Cardiac septum (tissue), 1 donor: ENCODE data around the gene CEP95. TPM values are rescaled to one million over a fixed set of nuclear protein-coding genes. Genes with fewer than 3 reads are reported as not detected.
"Not testable (repeated sequence)": the region's sequence is repeated elsewhere in the genome, so short reads cannot be mapped to it uniquely, and the experiment has no call there.

Experiments
- DNase-seq: peaks from one replicate; pipeline ENCODE4 v3.0.0-alpha.2; 2020; ENCODE audit warnings: low spot score
- intact Hi-C: fragments of 100-400 bp; cut with DNase I; formaldehyde crosslinking; loops from one replicate; pipeline ENCODE4 v1.14.0; 2022
- total RNA-seq: library from RNA; stranded (reverse); fragmentation: NEBNext Ultra II Directional; extraction: Animal tissue kit (Norgen Biotek cat#: 25700); gene quantifications from one replicate; pipeline ENCODE4 v1.2.1, GENCODE V29; 2021
- donor health status: DM: no; HTN: no; CAD: no.

Gene CEP95
- total RNA-seq, 1 donor from 2014 or later: 16.4 TPM

DNA sequence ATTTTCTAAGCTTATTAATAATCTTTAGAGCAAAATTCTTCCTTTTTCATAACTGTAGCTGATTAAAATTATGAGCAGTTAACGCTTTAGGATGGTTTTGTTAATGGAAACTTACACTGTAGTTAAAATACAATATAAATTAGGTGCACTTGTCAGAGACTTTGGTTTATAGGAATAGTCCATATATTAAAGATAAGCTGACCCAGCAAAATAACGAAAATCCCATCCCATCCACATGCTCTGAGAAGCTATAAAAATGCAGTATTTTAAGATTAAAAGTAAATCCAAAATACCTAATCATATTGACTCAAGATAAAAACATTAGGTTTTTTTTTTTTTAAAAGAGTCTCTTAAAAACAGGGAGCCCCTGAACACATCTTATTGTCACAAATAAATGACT, 38.0 kb downstream of the CEP95 start:
- intact Hi-C loops: no loop called here

DNA sequence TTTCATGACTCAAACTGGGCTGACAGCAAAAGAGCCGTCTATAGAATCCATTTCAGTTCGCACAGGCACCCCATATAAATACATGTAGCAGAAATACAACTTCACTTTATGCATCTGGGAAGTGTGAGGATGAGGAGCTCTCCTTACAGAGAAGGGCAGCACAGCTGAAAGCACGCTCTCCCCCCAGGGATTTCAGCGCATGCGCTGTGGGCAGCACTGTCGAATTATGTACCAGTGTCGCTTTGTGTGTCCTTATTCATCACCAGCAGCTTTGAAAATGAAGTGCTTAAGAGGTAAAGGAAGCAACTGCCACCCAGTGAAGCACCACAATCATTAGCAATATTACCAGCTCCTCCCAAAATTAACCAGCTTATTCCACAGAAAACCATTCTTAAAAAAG, 39.9 kb downstream of the CEP95 start:
- intact Hi-C loops: no loop called here

More for the DNA sequence above, 38.0 kb downstream of the CEP95 start:
- DNase-seq: no peak

DNA sequence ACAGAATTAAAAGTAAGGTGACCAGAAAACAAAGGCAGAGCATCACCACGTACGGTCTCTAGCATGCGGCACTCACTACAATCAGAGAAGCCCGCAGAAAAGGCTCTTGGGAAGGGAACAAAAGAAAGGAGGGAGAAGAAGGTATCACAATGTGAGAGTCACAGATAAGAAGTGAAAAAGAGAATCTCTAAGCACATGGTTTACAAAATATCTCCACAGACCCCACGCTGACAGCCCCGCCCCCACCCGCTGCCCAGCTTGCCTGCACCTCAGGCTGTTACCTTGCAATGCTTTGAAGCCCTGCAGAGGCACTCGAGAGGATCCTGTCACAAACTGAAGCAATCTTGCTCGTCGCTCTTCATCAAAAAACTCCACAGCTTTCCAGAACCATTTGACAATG, 40.5 kb downstream of the CEP95 start:
- intact Hi-C loops: no loop called here
- DNase-seq: no peak

More for the DNA sequence above, 39.9 kb downstream of the CEP95 start:
- no peak for DNase-seq

DNA sequence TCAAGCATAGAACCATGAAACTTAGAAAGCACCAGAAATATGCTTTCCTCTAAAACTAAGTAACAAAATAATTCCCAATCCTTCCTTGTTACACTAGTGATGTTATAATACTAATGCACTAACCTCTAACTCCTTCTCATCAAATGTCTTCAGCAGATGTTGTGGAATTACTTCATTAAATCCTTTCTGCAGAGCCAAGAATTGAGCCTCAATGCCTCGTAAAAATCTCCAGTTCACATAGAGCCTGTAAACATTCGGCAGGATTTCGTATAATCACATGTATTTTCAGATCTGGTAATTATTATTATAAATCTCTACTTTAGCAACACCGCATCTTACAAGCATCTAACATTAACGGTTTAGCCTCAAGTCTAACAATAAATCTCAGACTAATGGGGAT, 44.7 kb downstream of the CEP95 start:
- intact Hi-C loops: no loop called here
- DNase-seq: no peak

DNA sequence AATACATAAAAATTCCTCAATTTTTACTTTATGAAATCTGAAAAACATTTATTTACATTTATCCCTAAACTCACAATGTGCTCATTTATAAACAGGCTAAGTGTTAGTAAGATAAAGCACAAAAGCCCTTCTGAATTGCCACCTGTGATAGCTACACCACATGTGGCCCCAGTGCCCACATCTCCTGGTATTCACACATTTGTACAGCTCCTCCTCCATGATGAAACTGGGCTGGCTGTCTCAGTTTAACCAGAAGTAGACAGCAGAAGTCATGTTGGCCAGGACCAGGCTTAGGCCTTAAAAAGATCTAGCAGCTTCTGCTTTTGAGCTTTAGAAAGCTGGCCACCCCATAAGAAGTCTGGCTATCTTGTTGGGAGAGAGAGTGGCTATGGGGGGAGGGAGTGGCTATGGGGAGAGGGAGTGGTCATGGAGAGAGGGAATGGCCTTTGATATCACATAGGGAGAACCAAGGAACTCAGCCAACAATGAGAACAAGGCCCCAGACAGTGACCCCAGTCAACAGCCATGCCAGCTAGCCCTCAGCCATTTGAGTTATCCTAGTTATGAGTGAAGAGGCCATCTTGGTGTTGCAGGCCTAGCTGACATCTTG, 47.4 kb downstream of the CEP95 start:
- intact Hi-C loops: no loop called here
- DNase-seq: no peak

DNA sequence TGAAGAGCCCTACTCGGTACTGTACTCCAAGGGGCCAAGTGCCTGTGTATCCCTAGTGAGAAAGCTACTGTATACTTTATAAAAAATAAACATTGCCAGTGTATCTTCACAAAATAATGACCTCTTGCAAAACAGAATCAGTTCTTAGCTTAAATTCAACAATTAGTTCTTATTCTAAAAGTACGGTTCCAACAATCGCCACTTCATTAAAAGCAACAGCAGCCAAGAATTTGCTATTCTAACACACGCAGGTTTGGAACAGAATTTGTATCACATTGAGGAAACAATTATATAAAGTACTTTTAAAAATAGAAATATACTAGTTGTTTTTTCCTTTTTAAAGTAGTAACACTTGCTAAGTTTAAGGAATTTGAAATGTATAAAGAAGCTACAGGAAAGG, 48.5 kb downstream of the CEP95 start:
- intact Hi-C loops: no loop called here

DNA sequence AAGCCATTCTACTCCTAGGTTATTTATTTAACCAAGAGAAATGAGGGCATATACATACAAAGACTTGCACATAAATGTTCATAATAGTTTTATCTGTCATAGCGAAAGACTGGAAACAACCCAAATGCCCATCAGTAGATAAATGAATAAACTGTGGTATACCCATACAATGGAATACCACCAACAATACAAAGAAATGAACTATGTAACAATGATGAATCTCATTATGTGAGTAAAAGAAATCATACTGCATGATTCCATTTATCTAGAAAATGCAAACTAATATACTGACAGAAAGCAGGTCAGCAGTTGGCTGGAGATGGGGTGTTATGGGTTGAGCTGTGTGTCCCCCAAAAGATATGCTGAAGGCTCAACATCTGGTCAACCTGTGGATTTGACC, 57.3 kb downstream of the CEP95 start:
- intact Hi-C loops: no loop called here
- DNase-seq: no peak

More for the DNA sequence above, 48.5 kb downstream of the CEP95 start:
- no peak for DNase-seq

DNA sequence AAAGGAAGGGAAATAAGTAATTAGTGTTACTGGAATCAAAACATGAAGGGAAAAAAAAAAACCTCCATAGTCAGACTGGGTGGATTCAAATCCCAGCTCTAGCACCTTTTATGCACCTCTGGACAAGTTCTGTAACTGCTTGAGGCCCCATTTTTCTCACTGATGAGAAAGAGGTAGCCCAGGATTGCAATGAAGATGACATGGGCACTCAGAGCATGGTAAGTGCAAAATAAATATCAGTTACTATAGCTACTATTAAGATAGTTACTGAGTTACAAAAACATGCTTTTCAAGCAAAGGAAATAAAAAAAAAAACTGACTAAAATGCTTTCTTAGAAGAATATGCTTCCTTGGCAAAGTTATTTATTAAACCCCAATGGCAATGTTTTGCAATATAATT, 58.8 kb downstream of the CEP95 start:
- intact Hi-C loops: no loop called here
- DNase-seq: no peak

DNA sequence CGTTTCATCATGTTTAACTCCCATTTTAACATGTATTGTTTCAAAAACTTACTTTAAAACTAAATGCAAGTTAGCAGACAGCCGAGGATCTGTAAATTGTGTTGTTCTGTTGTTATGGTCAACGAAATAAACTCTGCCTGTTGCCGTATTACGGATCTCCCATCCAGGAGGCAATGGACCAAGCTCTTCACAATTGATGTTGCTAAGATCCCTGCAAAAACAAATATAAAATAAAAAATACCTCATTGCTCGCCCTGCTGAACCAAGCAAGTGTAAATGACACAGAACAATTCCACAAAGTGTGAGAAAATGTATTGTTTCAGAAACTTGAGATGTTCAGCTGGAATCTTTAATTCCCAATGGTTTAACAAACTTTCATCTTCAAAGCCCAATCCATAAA, 65.0 kb downstream of the CEP95 start:
- intact Hi-C loops: no loop called here
- DNase-seq: no peak

DNA sequence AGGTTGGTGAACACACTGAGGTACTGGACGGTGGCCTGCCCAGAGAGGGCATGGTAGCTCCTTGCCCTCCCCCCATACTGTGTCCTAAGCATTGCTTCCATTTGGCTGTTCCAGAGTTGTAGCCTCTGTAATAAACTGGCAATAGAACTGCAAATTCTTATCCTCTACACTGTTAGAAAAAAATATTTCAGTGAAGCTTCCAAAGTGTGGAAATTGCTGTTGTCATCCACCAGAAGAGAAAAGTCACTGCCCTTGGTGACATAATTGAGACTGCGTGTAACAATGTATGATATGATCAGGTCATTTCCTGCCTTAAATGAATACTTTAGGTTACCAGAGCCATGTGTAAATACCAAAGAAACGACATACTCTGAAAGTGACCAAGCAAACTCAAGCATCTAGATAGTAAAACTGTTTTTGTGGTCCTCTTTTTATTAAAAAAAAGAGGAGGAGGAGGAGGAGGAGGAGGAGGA, 65.9 kb downstream of the CEP95 start:
- DNase-seq: no peak
- intact Hi-C loops: no loop called here

DNA sequence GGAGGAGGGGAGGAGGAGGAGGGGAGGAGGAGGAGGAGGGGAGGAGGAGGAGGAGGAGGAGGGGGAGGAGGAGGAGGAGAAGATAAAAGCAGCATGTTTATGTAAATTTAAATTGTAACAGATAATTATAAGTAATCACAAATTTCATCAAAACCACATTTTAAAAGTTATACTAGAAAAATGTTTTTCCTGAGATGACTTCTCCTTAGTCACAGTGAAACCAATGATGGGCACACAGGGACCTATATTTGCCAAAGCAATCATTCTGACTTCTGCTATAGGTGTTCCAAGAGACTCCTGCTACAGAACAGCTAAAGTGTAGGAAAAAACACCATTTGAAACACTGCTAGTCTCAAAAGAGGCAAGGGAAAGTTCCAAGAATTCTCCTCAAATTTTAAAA, 66.4 kb downstream of the CEP95 start:
- DNase-seq: no peak
- intact Hi-C loops: no loop called here

DNA sequence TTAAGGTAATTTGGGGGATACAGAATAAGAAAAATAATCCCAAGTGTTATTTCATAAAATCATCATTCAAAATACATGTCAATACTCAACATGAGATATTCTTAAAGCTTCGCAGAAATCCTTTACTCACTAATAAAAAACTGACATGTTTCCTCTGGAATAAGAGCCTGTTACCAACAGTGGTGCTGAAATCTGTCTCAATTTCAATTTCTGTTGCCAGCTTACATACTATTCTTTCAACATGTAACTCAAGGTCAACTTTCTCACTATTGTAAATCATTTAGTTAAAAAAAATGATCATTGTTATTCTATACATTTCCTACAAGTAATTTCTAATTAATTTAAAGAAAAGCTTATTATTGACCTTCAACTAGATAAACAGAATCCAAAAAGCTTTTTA, 67.9 kb downstream of the CEP95 start:
- no peak for DNase-seq
- intact Hi-C loops: no loop called here

DNA sequence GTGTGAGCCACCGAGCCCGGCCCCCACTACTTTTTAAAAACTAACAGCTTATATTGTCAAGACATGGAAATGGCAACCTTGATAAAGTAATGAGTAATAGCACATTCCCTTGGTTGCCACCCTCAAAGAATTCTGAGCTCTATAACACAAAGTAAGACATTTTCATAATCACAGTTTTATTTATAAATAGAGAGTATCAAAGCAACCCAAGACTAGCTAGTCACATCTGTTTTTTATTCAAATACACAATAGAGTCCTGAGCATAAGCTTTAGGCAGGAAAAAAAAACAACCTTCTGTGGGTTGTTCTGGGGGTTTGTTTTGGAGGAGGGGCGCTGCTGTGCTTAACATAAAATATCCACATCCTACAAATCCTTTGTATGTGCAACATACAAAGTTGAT, 68.7 kb downstream of the CEP95 start:
- intact Hi-C loops: no loop called here
- no peak for DNase-seq

DNA sequence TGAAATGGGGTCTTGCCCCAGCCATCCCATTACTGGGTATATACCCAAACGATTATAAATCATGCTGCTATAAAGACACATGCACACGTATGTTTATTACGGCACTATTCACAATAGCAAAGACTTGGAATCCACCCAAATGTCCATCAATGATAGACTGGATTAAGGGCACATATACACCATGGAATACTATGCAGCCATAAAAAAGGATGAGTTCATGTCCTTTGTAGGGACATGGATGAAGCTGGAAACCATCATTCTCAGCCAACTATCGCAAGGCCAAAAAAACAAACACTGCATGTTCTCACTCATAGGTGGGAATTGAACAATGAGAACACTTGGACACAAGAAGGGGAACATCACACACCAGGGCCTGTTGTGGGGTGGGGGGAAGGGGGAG, 70.2 kb downstream of the CEP95 start:
- DNase-seq, intact Hi-C loops: not testable (repeated sequence)

DNA sequence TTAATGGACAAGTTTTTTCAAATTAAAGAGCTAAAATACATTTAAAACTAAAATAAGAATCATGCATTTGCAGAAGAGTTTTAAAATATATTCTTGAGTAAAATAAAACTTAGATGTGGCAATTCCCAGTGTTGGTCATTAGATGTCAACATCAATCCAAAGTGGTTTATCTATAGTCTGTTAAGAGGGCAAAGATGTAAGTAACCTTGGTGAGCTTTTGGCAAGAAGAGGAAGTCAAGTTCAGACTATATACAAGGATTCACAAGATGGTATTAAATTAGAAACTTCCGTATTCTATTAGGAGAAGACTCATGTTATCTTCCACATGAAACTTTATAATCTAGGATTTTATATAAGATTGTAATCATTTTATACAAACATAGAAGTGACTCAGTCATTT, 73.1 kb downstream of the CEP95 start:
- DNase-seq: no peak
- intact Hi-C loops: no loop called here

DNA sequence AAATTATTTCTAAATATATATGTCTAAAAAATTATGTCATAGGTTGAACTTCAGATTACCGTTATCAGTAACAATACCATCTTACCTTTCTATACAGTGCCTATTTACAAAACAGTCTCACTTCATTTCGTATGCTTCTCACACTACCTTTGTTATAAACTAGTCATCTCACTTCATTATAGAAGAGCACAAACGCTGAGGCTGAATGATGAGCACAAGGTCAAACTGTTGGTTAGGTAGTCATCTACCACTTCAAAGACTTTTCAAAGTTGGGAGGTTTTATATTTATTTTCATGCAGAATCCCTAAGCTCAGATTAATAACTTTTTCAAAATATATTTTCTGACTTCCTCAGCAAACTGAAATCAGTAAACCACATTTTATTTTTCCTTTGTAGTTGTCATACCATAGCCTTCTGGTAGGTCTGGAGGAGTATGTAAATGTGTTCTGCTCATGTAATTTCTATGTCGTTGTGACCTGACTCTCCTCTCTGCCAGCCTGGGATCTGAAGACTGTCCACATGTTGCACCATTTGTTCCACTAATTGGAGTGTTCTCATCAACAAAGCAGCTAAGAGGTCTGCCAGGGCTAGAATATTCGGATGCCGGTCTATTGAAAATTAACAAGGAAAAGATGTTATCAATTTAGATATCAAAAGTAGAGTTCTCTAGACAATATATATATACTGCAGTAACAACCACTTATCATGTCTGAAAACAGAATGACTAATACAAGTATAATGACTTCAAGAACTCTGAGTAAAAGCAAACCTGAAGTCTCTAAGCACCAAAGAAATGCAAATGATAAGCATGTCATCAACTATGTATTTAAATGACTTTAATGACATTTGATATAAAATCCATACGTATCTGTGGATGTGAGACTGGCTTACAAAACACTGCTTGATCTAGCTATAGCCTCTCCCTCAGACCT, 73.9 kb downstream of the CEP95 start:
- intact Hi-C loops: no loop called here

DNA sequence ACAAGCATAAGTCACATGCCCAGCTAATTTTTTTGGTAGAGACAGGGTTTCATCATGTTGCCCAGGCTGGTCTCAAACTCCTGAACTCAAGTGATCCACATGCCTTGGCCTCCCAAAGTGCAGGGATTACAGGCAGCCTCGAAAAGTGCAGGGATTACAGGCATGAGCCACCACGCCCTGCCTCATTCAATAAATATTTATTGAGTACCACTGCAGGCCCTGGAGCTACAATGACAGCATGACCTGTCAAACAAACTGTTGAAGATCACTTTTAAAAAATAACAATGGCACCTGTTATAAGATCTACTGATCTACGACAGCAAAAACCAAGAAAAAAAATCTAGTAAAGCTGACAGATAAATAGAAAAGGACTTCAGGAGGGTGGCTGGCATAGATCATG, 76.3 kb downstream of the CEP95 start:
- intact Hi-C loops: no loop called here
- DNase-seq: no peak

More for the DNA sequence above, 73.9 kb downstream of the CEP95 start:
- no peak for DNase-seq

DNA sequence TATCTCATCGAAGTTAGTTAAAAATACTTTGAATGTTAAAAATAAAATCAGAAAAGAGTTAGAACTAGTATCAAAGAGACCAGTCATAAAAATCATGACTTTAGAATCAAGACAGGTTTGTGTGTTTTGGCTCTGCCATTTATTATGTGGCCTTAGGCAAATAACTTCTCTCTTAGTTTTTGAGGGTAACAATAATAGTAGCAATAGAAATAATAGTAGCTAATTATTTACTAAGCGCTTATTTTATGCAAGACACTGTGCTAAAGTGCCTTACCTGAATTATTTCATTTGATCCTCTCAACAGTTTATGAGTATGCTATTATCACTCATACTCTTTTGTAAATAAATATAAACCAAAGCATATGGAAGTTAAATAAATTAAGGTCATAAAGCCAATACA, 78.4 kb downstream of the CEP95 start:
- intact Hi-C loops: no loop called here
- no peak for DNase-seq
